GOT3 (cell line): ENCODE results near the gene PHOX2B.
"Not testable (repeated sequence)": the region's sequence is repeated elsewhere in the genome, so short reads cannot be mapped to it uniquely, and the experiment has no call there.

Experiments
- DNase-seq: peaks from one replicate; lab custom pipeline; 2025; ENCODE audit warnings: mixed read lengths; lab: John Stamatoyannopoulos, UW

PHOX2B gene

DNA sequence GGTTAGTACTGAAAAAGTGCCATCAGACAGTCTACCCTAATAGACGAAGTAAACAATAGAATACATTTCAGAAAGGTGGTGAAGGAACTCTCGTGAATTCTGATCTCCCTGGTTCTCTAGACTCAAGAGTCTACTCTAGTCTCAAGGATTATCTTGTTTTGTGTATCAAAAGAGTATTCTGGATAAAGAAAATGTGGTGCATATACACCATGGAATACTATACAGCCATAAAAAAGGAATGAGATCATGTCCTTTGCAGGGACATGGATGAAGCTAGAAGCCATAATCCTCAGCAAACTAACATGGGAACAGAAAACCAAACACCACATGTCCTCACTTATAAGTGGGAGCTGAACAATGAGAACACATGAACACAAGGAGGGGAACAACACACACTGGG lies 36.9 kb downstream of the PHOX2B start:
- not testable (repeated sequence) for DNase-seq

DNA sequence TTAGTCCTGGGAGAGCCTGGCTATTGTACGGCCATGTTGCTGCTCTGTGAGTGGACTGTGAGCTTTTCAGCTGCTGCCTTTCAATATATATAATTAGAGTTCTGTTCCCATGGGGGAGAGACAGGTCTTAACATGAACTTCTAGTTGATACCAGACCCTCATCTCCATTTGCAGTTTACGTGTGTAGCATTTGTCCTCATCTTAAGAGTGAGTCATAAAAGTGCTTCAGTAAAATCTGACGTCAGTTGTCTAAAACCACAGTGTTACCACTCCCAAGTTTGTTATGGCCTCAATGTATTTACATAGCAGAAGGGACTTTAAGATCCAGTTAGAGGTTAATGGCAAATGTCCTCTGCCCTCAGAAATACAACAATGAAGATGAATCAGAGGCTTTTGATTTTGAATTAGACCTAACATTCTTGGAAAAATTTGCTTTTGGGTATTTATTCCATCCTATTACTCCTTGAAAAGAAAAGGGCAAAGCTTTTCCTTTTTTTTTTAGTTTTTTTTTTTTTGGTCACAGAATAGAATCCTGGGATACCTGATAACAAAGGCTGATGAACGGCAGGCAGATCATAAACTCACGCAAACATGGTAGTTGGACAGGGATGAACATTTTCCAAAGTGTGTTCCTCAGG lies 38.6 kb downstream of the PHOX2B start:
- DNase-seq: no peak

DNA sequence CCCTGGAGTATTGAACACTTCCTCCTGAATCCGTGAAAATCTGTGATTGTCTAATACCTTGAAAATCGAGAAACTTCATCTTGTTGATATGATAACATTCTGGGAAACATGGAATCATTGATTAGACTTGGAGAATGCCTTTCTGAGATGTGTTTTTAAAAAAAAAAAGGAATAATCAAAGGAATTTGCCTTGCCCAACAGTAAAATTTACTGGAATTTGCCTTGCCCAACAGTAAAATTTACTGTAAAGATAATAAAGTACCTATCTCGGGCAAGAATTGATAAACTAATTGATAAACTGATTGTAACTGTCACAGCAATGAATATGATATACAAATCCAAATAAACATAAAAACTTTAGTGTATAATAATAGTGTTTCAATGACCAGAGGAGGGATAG lies 44.7 kb downstream of the PHOX2B start:
- DNase-seq: no peak

DNA sequence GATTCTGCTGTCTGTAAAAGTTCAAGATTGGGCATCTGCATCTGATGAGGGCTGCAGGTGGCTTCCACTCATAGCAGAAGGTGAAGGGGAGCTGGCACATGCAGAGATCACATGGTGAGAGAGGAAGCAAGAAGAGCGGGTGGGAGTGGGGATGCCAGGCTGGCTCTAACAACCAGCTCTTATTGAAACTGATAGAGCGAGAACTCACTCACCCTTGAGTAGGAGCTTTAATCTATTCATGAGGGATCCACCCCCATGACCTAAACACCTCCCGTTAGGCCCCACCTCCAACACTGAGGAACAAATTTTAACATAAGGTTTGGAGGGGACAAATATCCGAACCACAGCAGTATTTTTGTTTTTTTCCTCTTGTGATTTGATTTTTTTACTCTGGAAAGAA lies 45.8 kb downstream of the PHOX2B start:
- DNase-seq: no peak

DNA sequence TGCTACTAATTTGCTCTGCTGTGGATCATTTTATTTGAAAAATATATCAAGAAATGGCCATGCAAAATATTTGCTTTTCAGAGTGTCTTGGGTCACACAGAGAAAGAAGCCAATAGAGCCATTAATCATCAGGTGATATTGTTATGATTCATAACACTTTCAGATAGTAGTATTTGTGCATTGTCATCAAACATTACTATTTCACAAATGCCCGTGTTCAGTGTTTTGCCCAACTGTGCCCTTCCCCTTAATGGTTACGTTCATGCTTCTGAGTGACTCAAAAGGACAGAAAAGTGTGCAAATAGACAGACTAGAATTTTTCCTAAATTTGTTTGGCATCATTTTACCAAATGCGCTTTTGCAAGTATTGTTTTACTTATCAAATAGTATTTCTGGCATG lies 46.5 kb downstream of the PHOX2B start:
- DNase-seq: no peak

DNA sequence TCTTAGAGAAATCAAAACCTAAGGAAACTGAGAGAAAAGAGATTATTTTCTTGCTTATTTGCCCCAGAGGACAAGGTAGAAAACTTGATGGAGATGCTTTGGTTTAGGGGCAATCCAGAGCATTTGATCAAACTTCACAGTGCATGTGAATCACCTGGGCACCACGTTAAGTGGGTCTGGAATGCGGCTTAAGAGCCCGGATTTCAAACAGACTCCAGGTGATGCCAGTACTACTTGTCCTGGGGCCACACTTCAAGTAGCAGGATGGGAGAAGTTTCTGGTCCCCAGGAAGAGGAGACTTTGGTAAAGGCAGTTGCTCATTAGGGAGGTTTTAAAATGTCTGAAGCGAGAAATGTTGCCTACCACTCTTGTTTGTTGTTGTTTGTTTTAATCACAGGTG lies 51.8 kb downstream of the PHOX2B start:
- no peak for DNase-seq

DNA sequence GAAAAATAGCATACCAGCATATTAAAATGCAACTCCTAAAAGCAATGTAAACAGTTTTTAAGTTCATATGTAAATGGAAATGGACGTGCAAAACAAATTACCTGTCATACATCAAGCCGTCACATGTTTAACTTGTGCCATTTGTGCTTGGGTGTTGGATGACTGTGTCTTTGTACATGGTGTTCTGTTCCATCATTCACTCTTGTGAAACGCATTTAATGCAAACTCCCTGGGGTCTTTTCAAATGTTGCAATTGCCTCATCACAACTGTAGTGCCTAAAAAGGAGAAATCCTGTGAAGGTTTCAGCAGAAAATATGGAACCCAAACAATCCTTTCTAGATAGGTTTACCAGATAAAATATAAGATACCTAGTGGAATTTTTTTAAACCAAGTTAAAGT lies 52.4 kb downstream of the PHOX2B start:
- DNase-seq: no peak
